ENCODE data around the gene TRIM47.
"Not testable (repeated sequence)": the region's sequence is repeated elsewhere in the genome, so short reads cannot be mapped to it uniquely, and the experiment has no call there.

TRIM47 gene

DNA sequence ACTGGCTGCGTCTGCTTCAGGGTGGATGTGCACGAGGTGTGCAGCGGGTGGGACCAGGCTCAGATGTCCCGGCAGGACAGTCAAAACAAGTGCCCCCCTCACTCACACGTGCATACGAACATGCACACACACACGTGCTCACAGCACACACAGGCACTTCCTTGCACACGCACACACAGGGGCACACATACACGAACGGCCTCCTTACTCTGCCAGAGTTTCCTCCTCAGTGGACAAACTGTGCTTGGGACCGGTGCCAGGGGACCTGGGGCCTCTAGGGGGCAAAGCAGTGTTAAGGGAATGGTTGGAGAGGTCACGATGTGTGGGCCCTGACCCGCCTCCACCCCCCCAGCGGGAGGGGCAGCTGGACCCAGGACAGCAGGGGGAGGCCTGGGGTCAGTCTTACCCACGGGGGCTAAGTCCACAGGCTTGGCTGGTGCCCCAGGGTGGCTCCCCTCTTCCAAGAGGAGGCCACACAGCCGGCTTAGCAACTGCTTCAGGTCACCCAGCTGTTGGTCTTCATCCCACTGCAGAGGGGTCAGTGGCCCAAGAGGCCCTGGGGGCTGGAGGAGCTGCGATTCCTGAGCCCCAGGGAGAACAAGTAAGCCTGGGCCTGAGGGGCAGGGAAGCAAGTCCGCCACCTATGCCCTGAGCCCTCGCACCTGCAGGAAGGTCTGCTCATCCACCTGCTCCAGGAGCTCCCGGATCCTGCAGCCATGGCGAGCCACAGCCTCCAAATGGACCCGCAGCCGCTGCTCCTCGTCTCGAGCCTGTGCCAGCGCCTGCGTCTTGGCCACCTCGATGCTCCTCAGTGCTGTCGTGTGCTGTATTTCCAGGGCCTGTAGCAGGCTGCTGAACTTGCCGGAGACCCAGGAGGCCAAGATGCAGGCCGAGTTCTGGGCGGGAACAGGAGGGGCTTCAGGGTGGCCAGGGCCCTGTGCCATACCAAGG, 13.5 kb upstream of the TRIM47 start:
- no peak overlapping the region for H3K4me3 ChIP-seq (ENCODE audit: low read depth, low read length)
- TF ChIP-seq CTCF (IDR thresholded peaks at IDR 0.05; ENCODE audit: low read depth, low read length, missing control alignments): no peak
- DNase-seq (ENCODE audit: low read depth): no peak

DNA sequence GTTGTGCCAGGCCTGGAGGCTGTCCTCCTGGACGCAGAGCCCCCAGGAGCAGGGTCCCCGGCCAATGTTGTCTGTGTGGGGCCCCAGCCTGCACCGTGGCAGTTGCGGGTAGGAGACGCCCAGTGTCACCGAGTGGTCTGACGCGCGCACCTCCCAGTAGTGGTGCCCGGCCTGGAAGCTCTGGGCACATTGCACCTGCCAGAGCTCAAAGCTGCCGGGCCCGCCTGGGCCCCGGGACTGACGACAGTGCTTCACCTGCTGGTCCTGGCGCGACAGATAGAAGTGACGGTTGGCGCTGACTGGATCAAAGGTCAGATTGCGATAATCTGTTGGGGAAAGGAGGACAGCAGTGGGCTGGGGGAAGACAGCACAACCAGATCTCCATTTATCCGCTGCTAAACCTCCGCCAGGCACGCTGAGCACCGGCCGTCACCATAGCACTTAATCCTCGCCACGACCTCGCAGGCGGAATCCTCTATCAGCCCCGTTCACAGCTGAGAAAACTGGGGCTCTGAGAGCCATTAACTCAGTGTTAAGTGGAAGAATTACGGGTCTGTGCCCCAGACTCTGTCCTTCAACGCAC, 12.7 kb upstream of the TRIM47 start:
- no peak for DNase-seq (ENCODE audit: low read depth)
- TF ChIP-seq CTCF (IDR thresholded peaks at IDR 0.05; ENCODE audit: low read depth, low read length, missing control alignments): no peak
- H3K4me3 ChIP-seq (ENCODE audit: low read depth, low read length): no peak overlapping the region

DNA sequence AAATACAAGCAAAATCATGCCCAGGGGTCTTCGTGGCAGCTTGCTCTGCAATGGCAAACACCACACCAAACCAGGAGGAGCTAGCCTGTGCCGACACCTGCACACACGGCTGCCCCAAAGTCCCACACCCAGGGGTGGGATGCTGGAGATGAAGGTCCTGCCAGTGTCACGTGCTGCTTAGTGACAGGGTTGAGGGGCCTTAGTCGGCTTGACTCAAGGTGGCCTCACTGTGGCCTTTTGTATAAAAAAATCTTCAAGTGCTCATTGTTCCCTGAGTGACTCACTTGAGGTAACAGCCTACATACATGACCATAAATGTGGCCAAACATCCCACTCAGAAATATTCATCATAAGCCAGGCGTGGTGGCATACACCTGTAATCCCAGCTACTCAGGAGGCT, 11.1 kb upstream of the TRIM47 start:
- H3K4me3 ChIP-seq (ENCODE audit: low read depth, low read length): no peak overlapping the region
- DNase-seq (ENCODE audit: low read depth): no peak
- no peak for TF ChIP-seq CTCF (IDR thresholded peaks at IDR 0.05; ENCODE audit: low read depth, low read length, missing control alignments)

- TF ChIP-seq CTCF (IDR thresholded peaks at IDR 0.05; ENCODE audit: low read depth, low read length, missing control alignments): no peak
- no peak overlapping the region for H3K4me3 ChIP-seq (ENCODE audit: low read depth, low read length)
- no peak for DNase-seq (ENCODE audit: low read depth)
These were observed 10.1 kb upstream of the TRIM47 start for GRCh38 chr17:75888484-75888883.

DNA sequence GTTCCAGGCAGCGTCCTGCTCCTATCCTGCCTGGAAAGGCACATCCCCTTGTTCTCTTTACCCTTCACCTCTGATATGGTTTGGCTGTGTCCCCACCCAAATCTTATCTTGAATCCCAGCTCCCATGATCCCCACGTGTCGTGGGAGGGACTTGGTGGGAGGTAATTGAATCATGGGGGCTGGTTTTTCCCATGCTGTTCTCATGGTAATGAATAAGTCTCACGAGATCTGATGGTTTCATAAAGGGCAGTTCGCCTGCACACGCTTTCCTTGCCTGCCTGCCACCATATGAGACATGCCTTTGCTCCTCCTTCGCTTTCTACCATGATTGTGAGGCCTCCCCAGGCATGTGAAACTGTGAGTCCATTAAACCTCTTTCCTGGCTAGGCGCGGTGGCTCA, 7.5 kb upstream of the TRIM47 start:
- DNase-seq (ENCODE audit: low read depth); H3K4me3 ChIP-seq (ENCODE audit: low read depth, low read length): not testable (repeated sequence)

- no peak overlapping the region for H3K4me3 ChIP-seq (ENCODE audit: low read depth, low read length)
- no peak for TF ChIP-seq CTCF (IDR thresholded peaks at IDR 0.05; ENCODE audit: low read depth, low read length, missing control alignments)
- no peak for DNase-seq (ENCODE audit: low read depth)
These were observed 7.0 kb upstream of the TRIM47 start for GRCh38 chr17:75885431-75885830.

DNA sequence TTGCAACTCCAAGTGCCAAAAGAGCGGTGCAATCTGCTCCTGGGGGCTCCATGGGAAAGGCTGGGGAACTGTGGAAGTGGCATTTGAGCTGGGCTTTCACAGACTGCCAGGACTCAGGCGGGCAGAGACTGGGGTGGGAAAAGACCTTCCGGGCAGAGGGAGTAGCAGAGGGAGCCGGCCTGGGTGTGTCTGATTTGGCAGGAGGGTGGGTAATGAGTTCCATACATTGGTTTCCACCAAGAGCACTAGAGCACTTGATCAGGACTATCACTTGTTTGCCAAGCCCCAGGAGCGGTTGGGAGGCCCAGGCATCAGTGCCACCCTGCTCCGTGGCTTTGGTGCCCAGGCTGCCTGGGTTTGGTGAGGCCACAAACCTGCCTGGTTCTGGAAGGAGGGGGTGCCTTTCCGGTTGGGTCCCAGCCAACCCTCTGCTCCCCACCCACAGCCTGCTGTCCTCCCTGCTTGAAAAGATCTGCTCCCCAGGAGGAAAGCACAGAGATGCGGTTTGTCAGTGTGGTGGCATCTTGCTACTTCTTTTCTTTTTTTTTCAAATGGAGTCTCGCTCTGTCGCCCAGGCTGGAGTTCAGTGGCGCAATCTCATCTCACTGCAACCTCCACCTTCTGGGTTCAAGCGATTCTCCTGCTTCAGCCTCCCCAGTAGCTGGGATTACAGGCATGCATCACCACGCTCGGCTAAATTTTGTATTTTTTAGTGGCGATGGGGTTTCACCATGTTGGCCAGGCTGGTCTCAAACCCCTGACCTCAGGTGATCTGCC, 3.5 kb upstream of the TRIM47 start:
- no peak for DNase-seq (ENCODE audit: low read depth)
- H3K4me3 ChIP-seq (ENCODE audit: low read depth, low read length): no peak overlapping the region
- no peak for TF ChIP-seq CTCF (IDR thresholded peaks at IDR 0.05; ENCODE audit: low read depth, low read length, missing control alignments)
